IPS-15b (cell line): ENCODE measurements around the gene ARHGAP23.
A peak's percentile ranks its signal among the peaks of the same experiment; 100 is the strongest.

ENCODE experiments used
- H3K27me3 ChIP-seq: one replicate; pipeline ENCODE4 v1.6.1; 2013; ENCODE audit warnings: low read length; ENCODE audit not compliant: control insufficient read depth, insufficient read depth
- H3K36me3 ChIP-seq: one replicate; pipeline ENCODE4 v1.6.1; 2013; ENCODE audit warnings: low read length; ENCODE audit not compliant: control insufficient read depth, insufficient read depth
- H3K4me1 ChIP-seq: one replicate; pipeline ENCODE4 v1.6.1; 2013; ENCODE audit warnings: mild to moderate bottlenecking, low read length; ENCODE audit not compliant: control insufficient read depth, insufficient read depth
- H3K4me3 ChIP-seq: one replicate; pipeline ENCODE4 v1.5.1; 2013; ENCODE audit warnings: low read depth, low read length
- H3K9ac ChIP-seq: one replicate; pipeline ENCODE4 v1.6.1; 2013; ENCODE audit warnings: low read depth, mild to moderate bottlenecking, low read length
- H3K9me3 ChIP-seq: one replicate; pipeline ENCODE4 v1.6.1; 2013; ENCODE audit warnings: mild to moderate bottlenecking, low read length; ENCODE audit not compliant: control insufficient read depth, insufficient read depth

The ARHGAP23 gene

DNA sequence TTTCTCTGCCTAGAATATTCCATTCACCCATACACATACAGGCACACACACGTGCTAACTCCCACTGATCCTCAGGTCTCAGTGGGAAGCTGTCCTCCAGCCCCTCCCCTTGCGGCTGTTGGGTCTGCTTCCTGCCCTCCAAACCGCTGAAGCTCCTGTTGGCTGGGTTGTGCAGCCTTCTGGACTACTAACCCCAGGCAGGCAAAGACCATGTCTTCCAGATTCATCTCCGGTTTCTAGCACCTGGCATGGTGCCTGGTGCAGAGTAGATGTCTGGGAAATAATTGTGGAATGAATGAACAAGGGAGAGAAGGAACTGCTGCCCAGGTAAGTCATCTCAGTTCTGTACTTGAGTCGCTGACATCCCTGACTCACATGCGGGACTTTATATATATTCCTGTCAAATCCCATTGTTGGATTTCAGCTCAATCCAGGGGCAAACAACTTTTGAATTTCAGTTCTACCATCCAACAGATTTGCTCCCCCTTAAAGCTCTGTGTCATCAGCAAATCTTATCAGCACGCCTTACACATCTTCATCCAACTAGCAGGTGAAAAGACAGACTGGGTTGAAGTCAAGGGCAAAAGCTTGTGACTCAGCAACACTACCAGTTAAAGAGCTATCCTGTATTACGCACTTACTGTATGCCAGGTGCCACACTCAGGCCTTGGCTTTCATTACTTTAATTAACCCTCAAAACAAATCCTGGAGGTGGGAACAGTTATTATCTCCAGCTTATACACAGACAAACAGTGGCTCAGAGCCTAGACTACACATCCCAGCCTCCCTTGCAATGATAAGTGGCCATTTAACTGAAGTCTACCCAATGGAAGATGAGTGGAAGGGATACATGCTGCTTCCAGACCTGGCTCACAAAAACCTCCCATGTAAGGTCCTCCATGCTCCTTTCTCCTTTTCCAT is 126.4 kb downstream of the ARHGAP23 start:
- Histone ChIP-seq H3K9ac (no peak overlapping the region), H3K9me3 (no peaks in the 10 kb centered on the region)

GRCh38 chr17:38556239-38556638 is 128.0 kb downstream of the ARHGAP23 start:
- Histone ChIP-seq H3K4me1 (peaks cover 14% of the 10 kb centered on the region), H3K27me3 (peaks cover 45% of the 10 kb centered on the region)

More for the DNA sequence above, 126.4 kb downstream of the ARHGAP23 start:
- Histone ChIP-seq H3K27me3 (peaks cover 30% of the 10 kb centered on the region), H3K36me3 (no peaks in the 10 kb centered on the region), H3K4me1 (peaks cover 5% of the 10 kb centered on the region), H3K4me3 (no peak overlapping the region)

GRCh38 chr17:38557396-38557795 is 129.1 kb downstream of the ARHGAP23 start:
- H3K9me3 ChIP-seq = no peaks in the 10 kb centered on the region
- H3K4me3 ChIP-seq = peak overlapping the region; percentile 85
- H3K27me3 ChIP-seq = peaks cover 57% of the 10 kb centered on the region
- no peak overlapping the region for H3K9ac ChIP-seq
- peaks cover 14% of the 10 kb centered on the region for H3K4me1 ChIP-seq
- no peaks in the 10 kb centered on the region for H3K36me3 ChIP-seq

More at GRCh38 chr17:38556239-38556638, 128.0 kb downstream of the ARHGAP23 start:
- no peak overlapping the region for H3K9ac ChIP-seq
- no peaks in the 10 kb centered on the region for H3K36me3 ChIP-seq
- no peaks in the 10 kb centered on the region for H3K9me3 ChIP-seq
- no peak overlapping the region for H3K4me3 ChIP-seq

DNA sequence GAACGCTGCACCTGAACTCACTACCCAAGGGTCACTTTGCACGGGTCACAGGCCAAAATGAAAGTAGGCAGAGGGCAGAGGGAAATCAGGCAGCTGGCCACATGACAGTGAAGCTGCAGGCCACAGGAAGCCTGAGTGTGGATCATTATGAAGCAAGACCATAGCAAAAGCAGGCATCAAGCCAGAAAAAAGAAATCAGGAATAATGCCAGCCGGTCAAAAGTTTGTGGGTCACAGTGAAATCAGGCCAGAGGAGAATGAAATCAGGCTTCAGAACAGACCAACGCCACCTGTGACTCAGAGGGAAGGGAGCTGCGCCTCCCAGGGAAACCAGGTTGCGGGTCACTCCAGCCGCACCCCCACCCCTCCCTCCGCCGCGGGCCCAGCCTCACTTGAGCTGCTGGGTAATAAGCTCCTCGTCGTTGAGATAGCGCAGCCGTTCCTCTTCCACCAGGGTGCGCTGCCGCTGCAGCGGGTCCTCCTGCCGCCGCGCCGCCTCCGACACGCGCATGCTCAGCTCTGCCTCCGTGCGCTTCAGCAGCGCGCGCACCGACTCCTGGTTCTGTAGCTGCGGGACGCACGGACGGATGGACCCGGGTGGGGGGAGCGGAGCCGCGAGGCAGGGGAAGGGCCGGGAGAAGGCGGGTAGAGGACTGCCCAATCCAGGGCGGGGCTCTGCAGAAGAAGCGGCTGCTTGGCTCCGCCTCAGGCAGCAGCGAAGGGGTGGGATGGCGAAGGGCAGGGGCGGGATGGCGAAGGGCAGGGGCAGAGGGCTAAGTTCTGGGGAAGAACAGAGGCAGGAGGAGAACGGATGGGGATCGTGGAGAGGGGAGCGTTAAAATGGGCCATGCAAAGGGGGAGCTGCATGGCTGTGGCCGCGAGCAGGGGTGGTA is 129.8 kb downstream of the ARHGAP23 start:
- peak overlapping the region; percentile 85 for H3K4me3 ChIP-seq
- H3K9me3 ChIP-seq = no peaks in the 10 kb centered on the region
- H3K4me1 ChIP-seq = peaks cover 16% of the 10 kb centered on the region
- no peaks in the 10 kb centered on the region for H3K36me3 ChIP-seq
- H3K27me3 ChIP-seq = peaks cover 63% of the 10 kb centered on the region
- no peak overlapping the region for H3K9ac ChIP-seq

DNA sequence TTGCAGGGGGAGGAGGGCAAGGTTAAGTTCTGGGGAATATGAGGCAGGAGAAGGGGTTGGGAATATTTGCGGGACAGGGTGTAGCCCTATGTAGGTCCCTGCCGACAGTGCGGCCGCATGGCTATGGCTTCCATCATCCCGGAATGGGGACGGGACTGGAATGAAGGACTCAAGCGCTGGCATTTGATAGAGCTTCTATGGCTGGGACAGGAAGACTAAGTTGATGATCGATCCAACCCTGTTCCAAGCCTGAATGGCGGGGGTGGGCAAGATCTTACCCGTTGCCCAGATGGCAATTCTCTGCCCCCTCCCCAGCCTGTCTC is 130.4 kb downstream of the ARHGAP23 start:
- no peak overlapping the region for H3K9ac ChIP-seq
- H3K9me3 ChIP-seq = no peaks in the 10 kb centered on the region
- peaks cover 18% of the 10 kb centered on the region for H3K4me1 ChIP-seq
- no peaks in the 10 kb centered on the region for H3K36me3 ChIP-seq
- peak overlapping the region; percentile 85 for H3K4me3 ChIP-seq
- peaks cover 69% of the 10 kb centered on the region for H3K27me3 ChIP-seq

DNA sequence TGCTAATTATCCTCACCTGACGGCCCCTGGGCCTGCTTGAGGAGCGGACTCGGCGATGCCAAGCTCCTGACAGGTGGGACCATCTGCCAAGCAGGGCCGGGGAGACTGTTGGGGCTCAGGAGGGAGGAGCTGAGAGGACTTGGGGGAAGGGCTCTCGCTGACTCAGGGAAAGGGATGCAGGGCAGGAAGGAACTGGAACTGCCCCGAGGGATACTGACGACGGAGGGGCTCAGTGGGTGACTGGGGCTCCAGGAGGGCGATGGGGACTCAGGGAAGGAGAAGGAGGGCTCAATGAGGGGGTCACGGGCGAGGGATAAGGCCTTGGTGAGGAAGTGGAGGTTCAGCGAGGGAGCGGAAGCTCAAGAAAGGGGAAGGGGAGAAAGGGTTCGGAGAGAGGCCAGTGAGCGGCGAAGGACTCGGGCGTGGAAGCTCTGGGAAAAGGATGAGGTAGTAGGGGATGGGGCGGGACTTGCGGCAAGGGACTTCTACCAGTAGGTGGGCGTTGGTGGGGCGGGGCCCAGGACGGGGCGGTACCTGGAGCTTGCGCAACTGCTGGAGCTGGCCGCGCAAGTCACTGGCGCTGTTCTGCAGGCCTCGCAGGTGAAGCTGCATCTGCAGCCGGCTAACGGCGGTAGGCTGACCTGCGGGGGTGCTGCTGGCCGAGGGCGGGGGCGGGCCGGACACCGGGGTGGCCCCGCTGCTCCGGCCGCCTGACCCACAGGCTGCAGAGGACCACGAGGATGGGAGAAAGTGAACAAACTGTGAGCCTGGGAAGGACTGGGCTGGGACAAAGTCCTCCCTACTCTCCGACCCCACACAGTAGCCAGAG is 131.0 kb downstream of the ARHGAP23 start:
- H3K27me3 ChIP-seq = peaks cover 73% of the 10 kb centered on the region
- H3K36me3 ChIP-seq = no peaks in the 10 kb centered on the region
- H3K9ac ChIP-seq = no peak overlapping the region
- H3K4me3 ChIP-seq = peak overlapping the region; percentile 85
- peaks cover 18% of the 10 kb centered on the region for H3K4me1 ChIP-seq
- H3K9me3 ChIP-seq = no peaks in the 10 kb centered on the region

GRCh38 chr17:38559880-38560230 is 131.6 kb downstream of the ARHGAP23 start:
- H3K27me3 ChIP-seq = peaks cover 77% of the 10 kb centered on the region
- H3K4me1 ChIP-seq = peaks cover 22% of the 10 kb centered on the region
- H3K36me3 ChIP-seq = no peaks in the 10 kb centered on the region
- no peak overlapping the region for H3K9ac ChIP-seq
- H3K9me3 ChIP-seq = no peaks in the 10 kb centered on the region
- H3K4me3 ChIP-seq = peak overlapping the region; percentile 85

DNA sequence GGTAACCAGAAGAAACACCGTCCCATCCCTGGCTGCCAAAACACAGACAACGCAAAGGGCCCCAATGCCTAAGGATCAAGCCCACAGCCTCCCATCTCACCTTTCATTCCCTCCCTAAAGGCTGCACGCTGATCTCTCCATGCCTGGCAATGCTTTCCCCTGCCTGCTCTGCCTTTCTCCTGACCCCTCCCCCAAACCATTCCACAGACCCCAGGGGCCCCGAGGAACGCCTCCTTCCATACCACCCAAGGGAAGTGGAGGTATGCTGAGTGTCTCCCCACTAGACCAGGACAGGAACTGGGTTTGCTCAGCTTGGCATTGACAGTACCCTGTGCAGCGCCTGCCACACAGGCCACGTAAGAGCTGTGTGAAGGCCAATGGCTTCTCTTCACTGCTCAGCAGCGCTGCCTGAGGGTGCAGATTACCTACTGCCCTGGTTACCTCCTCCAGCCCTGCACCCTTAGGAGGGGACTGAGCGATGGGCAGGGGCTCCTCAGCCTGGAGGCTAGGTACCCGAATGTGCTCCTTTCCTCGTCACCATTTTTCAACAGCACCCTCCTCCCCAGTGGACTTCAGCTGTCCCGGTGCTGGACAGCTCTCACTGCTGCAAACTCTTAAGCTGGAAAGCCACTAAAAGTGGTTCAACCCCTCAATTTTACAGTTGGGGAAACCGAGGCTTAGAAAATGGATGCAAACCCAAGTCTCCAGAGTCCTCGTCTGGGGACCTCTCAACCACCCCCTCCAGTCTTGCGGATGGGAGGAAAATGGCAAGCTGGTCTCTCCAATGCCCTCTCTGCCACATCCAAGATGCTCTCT is 132.4 kb downstream of the ARHGAP23 start:
- peak overlapping the region; percentile 41 for H3K4me3 ChIP-seq
- H3K27me3 ChIP-seq = peaks cover 84% of the 10 kb centered on the region
- H3K36me3 ChIP-seq = no peaks in the 10 kb centered on the region
- no peak overlapping the region for H3K9ac ChIP-seq
- H3K9me3 ChIP-seq = no peaks in the 10 kb centered on the region
- H3K4me1 ChIP-seq = peaks cover 25% of the 10 kb centered on the region

- Histone ChIP-seq H3K36me3 (no peaks in the 10 kb centered on the region), H3K4me1 (peaks cover 25% of the 10 kb centered on the region), H3K9ac (no peak overlapping the region), H3K9me3 (no peaks in the 10 kb centered on the region), H3K4me3 (peak overlapping the region; percentile 41), H3K27me3 (peaks cover 89% of the 10 kb centered on the region)
These were observed 133.4 kb downstream of the ARHGAP23 start for GRCh38 chr17:38561416-38562214.
